Stimulated activated CD4-positive, alpha-beta T cell treated with anti-CD3 and anti-CD28 coated beads, Interleukin-15, amount 100 ng/mL, for 24 hours (primary cell): ENCODE measurements around the gene OGA.

ENCODE experiments used
- DNase-seq: peaks from one replicate; pipeline ENCODE4 v3.0.0-alpha.2; 2020

OGA gene

DNA sequence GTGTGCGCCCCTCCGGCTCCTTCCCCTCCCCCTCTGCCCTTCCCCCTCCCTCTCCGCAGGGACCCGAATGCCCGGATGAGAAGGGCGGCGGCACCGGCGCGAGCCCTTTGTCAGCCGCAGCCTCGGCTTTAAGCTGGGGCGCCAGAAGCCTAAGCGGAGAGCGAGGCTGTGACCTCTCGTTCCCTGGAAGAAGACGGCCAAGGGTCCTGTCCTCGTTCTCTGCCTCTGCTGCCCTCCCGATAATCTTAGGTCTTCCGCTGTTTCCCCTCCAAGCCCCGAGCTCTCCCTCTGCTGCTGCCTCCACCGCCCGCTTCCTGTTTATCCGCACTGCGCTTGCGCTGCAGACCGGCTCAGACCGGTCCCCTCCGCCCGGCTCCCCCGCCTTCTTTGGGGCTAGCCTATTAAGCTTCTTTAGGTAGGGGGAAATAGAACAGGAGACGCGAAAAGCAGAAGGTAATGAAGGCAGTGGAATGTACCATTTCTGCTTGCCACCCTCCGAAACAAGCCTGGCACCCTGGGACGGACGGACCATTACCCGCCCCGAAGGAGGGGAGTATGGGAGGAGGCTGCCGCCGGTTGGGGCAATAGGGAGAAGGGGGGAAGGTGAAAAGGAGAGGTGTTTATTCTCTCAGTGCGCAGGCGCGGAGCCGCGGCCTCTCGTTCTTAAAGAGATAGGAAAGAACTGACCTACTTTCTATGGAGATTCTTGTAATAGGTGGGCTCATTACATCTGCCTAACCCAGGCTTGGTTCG is at the start of gene OGA:
Gene OGA, minus strand, starts transcription at position 326 of the 753 bp plus-strand sequence. CDS start 422 bp downstream, outside the sequence.
- peak; percentile 97 for DNase-seq

DNA sequence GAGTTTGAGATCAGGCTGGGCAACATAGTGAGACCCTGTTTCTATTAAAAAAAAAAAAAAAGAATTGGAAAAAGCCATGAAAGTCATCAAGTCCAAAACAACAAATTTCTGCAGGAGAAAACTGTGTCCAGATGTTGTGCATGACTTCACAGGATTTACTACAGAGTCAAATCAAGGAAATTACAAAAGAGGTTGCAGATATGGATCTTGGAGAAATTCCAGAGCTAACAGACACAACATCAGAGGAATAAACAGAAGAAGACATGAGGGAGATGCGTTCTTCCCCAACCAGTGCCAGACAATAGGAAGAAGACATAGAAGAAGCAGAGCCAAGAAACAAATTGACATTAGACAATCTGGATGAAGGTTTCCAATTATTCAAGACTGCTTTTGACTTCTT is 49.7 kb upstream of the OGA start:
- DNase-seq, result no peak

DNA sequence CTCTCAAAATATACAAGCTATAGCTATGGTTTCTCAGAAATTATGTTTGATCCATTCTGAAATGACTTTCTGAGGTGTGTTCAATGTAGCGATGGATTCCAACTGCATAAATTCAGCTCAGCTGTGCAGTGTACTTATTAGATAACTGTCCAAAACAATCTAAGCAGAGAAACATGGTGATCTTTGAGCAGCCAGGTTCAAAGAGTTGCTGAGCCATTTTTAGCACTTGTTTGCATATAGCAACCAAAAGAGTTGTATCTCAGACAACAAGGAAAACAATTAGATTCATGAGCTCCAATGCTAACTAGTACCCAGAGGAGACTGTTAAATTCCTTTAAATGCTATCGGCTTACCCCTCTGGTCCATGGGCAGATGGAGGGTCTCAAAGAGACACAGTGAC is 41.3 kb upstream of the OGA start:
- no peak for DNase-seq

DNA sequence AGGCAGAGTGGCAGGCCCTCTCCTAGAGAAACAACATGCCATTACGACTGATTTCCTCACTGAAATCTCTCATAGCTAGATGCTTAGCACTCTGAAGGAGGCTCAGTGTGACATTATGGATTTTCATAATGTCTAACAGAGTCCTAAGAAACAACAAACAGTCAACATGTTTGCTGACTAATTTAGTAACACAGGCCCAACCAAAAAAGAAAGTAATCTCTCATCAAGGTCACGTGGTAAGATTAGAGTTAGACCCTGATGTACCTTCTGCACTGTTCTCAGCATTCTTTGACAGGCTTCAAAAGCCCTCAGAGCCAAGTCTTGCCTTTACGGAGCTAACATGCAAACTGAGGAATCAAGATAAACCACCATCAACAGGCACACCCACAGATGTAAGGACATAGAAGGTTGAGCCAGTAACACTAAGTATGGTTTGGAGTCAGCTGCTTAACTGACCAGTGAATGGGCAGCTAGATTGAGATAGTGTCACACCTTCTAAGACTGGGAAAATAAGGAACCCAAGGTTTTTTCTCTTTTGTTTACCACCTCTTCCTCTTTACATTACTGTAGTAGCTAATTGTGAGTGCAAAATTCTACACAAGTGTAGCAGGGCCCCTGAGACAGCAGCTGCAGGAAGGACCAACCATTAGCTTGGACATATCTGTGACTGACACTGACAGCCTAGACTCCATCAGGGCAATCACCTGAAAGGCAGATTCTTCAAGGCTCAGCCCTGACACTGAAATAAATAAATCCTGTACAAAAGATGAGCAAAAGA is 40.7 kb upstream of the OGA start:
- no peak for DNase-seq

DNA sequence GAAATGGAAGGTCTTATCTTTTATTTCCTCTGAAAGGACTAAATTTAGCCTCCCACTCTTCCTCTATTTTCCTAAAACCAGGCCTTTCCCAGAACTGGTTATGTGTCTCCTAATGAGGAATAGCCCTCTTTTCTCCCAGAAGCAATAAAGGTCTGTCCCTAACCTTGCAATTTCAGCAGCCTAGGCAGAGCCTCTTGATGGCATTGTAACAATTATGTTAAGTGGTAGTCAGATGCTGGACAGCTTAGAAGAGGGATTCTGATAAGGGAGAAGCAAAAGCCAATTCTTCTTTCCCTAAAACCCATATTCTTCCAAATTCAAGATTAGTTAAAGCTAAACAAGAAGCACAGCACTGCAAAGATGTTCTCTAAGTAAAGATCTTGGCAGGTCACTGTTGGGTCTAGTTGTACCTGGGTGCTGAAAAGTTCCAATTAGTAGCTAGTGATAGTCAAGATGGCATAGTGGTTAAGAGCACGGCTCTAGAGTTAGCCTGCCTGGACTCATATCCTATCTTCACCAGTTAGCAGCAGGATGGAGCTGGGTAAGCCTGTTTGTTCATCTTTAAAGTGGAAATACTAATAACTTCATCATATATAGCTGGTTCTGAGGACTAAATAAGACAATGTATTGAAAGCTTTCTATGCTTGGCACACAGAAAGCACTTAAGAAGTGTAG is 39.7 kb upstream of the OGA start:
- no peak for DNase-seq

DNA sequence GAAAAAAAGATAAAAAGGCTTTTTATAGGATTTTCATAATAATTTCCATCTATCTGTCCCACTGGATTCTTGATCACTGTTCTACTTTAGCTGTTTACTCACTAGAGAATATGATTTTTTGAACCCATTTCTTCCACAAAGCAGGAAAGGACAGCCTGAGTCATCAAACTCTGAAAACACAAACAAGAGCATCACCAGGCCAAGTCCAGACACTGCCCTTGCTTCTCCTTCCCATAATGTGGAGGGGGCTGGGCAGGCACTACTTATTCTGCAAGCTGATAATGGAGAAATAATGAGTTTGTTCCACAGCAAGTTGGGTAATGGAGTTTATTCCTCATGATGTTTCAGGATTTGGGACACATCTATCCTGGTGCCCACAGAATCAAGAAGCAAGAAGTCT is 38.4 kb upstream of the OGA start:
- no peak for DNase-seq

DNA sequence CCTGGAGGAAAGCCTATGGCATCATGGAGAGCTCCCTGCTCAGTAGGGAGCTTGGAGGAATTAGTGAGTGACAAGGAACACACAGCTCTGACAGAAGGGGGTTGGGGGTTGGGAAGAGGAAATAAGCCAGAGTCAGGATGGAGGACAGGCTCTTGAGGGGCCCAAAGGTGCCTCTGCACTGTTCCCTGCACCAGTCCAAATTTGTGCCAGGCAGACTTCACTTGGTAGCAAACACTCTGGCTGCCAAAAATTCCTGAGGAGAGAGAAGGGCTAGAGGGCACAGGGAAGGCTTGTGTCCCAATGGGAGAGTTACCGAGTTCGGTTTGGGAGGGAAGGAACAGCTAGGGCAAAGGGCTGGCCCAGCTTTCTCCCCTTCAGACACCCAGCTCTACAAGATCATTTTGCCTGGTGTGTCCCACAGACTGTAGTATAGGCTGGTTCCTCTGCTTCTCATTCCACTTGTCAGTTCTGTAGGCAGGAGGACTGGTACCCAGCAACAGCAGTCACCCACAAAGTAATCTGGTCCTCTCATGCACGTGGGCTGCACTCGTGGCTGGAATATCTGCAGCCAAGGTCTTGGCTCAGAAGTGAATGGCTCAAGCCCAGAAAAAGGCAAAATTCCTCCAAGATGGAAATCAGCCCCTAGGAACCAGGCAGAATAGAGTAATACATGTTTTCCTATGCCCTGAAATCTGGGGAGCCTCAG is 33.3 kb upstream of the OGA start:
- DNase-seq, result no peak

DNA sequence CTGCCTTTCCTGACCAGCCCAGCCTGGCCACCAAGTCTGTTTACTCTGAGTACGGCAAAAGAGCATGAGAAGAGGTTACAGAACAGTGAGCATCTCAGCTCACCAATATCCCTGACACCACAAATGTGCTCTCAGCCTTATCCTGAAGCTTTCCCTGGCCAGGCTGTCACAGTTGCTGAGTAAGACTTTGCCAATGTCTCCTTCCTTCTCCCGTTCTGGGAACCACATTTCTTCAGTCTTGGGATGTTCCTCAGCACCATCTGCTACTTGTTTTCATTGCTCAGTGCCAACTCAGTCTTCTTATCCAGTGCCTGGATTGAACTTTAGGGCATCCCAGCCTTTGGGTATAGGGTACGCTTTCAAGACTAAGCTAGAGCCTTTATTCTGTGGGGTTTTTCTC is 32.5 kb upstream of the OGA start:
- DNase-seq, result no peak

DNA sequence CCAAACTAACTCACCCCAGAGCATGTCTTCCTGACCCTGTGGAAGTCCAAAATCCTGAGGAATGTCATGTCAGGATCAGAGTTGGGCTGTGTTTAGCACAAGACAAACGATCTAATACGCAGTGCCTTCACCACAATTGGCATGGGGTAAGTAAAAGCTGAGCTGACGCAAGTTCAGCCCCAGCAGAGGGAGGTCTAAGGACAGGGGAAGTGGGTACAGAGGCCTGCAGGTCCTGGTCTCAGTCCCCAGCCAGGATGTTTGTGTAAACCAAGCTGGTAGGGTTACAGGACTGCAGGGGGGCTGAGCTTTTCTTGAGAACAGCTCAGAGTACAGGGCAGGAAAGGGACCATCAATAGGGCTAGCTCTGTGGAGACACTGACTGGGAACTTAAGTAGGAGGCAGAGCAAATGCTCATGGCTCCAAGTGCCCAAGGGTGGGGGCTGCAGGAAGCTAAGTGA is 30.7 kb upstream of the OGA start:
- no peak for DNase-seq

DNA sequence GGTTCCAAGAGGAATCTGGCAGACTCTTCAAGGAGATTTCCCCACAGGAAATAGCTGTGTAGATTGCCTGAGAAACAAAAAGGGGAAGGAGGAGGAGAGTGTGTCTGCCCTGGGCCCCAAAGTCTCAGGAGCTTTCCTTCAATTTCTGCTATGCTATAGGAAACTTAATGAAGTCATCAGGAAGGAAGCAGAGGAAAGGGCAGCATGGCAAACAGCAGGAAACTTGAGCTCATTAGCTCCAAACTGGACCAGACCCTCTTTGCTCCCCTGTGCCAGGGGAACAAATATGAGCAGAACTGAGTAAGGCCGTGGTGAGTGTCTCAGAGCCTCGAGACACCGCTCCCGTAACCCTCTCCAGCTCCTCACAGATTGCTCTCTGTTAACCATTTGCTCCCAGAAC is 30.2 kb upstream of the OGA start:
- no peak for DNase-seq

DNA sequence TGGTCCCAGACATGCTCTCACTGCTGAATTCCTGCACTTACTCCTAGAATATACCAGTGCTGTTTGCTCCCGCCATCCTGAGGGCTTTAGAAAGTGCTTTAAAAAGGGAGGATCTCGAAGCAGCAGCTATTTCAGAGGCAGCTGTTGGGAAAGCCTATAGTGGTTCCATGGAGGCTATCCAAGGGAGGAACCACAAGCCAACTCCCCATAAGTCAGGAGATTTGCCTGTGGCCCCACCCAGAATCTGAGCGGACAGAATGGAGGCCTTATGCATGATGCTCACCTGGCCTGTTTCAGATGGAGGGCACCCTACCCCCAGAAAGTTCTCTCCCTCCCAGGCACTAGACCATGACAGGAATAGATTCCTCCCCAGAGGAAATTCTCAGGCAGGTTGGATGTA is 27.6 kb upstream of the OGA start:
- no peak for DNase-seq

DNA sequence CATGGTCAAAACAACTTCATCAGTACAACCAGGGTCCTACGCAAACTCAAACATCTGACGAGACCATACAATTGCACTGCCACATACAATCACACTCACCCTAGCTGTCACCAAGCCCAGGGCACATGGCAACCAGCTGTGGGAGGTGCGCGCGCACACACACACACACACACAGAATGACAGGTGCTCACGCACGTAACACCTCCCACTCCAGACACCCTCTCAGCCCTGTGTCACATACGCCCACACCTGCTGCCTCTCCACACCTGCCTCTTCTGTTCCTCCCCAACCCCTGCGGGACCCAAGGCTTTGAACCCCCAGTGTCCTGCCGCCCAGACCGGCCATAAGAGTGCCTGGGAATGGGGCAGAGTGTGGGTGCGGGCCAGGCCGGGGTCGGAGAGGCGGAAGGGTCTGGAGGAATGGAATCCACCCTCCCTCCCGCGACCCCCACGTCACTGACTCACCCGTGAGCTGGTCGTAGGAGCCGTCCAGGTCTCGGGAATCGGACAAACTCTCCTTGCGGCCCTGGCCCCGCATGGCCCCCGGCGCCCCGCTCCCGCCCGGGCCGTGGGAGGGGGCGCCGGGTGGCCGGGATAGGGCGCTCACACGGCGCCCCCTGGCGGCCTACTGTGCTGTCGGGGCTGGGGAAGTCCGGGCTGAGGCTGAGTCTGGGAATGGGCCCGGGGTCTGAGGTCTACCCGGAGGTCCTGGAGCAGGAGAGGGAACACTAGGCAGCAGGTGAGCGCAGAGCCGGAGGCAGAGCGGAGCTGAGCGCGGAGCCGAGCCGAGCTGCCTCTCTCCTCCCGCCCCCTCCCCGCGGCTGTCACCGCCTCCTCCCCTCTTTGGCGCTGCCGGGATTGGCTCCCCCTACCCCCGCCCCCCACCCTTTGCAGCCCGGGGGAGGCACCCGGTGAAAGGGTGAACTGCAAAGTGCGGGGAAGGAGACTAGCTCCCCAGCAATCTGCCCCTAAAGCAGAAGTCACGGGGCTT is 25.1 kb upstream of the OGA start, which contains the start of gene KCNIP2:
Gene KCNIP2, minus strand, starts transcription at position 769 of the 990 bp plus-strand sequence. Its CDS starts 232 bp downstream, at position 537.
- peak; percentile 66 for DNase-seq

DNA sequence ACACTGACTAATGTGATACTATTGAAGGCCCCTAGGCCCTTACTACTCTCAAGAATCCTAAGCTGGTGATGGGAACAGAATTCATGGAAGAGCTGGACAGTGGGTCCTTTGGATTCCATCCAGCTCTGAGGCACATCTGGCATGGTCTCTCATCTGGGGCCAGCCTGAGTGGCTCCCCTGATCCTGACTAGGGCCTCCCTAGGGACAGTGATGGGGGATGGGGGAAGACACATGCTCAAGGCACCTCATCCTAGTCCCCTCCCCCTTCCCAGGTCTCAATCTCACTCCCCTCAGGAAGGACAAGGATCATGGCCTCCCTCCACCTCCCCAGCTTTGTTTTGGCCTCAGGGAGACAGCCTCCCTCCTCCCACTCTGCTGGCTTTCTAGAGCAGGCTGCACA is 23.6 kb upstream of the OGA start:
- no peak for DNase-seq

DNA sequence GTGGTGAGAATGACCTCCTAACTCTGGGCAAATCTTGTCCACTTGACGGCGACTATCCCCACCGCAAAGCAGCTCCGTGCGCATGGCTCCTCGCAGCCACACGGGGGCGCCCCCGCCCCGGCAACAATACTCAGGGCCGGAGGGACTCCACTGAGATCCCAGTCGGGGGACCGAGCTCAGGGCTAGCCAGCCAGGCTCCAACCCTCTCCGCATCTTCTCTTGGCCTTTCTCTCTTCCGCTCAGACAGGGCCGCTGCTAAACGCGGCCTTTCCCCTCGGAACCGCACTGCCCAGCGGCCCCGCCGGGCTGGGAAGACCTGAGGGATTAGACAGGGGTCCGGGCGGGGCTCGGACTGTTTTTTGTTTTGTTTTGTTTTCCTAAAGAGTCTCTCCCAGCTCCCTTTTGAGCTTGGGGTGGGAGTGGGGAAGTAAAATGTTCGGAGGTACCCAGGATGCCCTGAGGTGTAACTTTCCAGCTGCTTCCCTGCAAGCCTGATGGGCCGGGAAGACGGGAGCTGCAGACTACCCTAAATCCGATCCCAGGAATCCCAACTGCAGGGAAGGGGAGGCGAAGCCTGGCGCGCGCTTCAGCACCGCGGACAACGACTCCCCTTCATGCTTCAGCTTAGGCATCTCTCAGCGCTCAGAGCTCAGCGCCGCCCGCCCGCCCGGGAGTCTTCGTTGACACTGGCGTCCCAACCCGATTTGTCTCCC is 22.7 kb upstream of the OGA start:
- peak; percentile 84 for DNase-seq

DNA sequence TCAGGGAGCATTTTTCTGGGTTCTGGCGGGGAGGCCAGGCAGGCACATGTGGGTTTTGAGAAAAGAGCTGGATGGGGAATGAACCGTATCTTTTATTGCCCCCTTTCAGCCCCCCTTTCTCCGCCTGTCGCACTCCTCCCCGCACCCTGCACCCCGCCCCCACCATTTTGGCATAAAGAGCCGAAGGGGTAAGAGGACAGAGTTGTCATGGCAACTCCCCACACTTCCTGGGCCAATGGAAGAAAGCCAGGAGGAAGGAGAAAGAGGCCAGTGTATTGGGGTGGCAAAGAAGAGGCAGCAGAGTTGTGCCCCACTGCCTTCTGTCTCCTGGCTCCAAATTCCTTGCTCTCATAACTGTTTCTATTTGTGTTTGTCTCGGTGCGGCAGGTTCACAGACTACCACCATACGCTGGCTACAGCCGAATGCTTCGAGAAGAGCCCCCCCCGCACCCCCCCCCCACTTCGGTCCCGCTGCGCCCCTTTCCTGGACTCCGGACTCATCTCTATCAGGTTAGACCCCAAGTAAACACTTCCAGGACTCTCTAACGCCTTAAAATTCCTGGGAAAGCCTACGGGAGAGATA is 21.9 kb upstream of the OGA start:
- peak; percentile 52 for DNase-seq

DNA sequence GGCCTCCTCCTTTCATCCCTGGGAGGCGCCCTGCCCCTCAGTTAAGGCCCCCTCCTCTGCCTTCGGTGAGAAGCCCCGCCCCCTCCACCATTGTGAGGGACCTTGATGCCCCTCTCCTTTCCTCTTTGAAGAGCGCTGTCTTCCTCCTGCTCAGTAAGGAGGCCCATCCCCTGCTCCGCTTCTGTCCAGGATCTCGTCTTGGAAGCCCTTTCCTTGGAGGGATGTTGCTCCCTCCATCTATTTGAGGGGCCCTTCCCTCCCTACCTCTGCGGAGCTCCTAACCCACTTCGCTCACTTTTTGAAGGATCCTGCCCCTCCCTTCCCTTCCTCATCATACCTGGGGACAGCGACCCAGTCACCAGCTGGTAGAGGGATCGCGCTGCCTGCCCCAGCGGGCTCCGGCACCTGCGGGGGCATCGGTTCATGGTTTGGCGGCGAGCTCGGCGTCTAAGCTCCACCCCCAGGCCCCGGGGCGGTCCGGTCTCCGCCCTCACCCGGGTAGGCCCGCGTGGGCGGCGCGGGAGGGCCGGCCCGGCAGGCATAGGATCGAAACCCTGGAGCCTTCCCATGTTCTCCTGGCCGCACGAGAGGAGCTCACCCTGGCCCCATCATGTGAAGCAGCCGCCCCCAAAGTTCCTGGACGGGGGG is 21.3 kb upstream of the OGA start:
- peak; percentile 80 for DNase-seq

DNA sequence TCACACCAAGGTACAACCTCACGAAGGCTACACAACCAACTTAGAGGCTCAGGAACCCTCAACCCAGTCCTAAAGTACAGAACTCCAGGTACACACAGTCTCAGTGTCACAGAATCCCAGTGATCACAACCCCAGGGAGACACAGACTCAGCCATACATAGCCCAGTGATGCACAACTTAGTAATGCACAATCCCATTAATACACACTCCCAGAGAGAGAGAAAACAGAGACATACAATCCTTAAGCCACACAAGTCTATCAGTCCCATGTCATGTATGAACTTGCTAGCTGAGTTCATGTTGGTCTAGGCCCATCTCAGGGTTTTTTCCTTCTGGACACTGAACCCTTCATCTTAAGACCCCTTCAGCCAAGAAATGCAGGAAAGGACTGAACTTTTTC is 20.8 kb upstream of the OGA start:
- DNase-seq, result no peak

DNA sequence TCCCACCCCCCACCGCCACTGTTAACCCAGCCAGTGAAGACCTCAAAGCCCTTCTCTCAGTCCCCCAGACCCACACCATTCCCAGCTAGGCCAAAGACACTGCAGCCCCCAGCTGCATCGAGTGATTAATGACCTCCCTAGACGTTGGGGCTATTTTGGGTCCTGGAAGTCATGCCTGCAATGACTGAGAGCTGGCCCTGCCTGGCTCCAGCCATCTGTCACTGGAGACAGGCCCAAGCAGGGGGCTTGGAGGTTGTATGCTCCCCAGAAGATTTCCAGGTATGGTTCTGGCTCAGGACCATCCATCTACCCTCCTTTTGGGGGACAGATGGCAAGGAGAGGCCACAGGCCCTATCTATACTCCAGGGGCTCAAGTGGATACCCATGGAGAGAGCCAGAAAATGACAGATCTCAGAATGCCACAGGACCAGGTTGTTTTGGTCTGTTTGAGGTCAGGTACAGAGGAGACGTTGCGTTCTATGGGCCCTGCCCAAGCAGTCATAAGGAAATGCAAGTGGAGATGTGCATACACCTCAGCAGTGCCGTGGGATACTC is 20.2 kb upstream of the OGA start:
- DNase-seq, result no peak

DNA sequence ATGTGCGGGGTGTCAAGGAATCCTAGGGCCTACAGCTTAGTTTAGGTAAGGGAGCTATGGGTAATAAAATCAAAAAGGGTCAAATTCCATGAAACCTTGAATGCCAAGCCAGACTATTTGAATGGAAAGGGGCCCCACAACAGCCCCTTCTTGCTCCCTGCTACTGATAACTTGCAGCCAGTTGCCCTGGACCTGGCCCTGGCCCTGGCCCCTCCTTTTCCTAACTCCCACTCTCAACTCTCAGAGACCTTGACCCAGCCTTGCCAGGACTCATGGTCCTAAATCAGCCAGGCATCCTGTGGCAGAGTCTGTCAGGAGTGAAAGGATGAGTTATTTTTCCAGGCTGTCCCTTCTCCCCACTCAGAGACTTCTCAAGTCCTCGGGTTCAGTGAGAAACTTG is 19.5 kb upstream of the OGA start:
- DNase-seq, result no peak

DNA sequence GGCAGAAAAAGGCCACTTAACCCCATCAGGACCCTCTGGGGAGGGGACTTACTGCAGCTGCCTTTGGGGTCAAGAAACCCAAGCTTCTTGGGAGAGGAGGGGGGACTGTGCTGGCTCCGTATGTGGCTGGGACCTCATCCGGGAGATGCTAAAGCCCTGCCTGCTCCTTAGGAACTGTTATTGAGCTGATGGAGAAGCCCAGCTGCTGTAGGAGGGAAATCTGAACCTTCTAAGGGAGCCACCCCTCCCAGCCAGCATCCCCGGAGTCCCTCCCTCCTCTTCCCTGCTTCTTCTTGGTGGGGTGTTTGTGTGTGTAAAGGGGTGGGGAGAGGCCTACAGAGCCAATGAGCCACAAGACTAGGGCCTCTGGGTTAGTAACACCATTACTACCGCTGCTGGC is 17.1 kb upstream of the OGA start:
- DNase-seq, result no peak
